ENCODE data around the gene SLC43A1. TPM values are rescaled to one million over a fixed set of nuclear protein-coding genes. Genes with fewer than 3 reads are reported as not detected.
"Not testable (repeated sequence)": the region's sequence is repeated elsewhere in the genome, so short reads cannot be mapped to it uniquely, and the experiment has no call there.

Gene SLC43A1
- total RNA-seq, 1 experiment from 2014 or later: 11.8 TPM

GRCh38 chr11:57536947-57537619, 21.6 kb upstream of the SLC43A1 start, which contains the start of gene SMTNL1:
SMTNL1 (plus strand) TSS chr11:57537595; CDS start chr11:57542643, 5,048 bp downstream.
- Histone ChIP-seq H3K79me2 (ENCODE audit: insufficient read depth, low read length) (no peaks in the 10 kb centered on the region), H3K9ac (ENCODE audit: low read length) (no peak within 1 kb of the TSS), H3K9me3 (ENCODE audit: control insufficient read depth in 1 of 2, insufficient read depth in 1 of 2, low read depth in 1 of 2, low read length in 2 of 2) (no peaks in the 10 kb centered on the region), H3K27ac (ENCODE audit: low read depth, low read length) (no peak within 1 kb of the TSS), H4K20me1 (ENCODE audit: insufficient read depth) (no peaks in the 10 kb centered on the region), H3K9me2 (ENCODE audit: insufficient read depth) (no peaks in the 10 kb centered on the region), H3K36me3 (ENCODE audit: control insufficient read depth in 1 of 2, insufficient read depth in 2 of 2, low read length in 2 of 2) (no peaks in the 10 kb centered on the region), H3K4me3 (replicated peaks in 1 of 2; ENCODE audit: low read depth in 1 of 2, low read length in 2 of 2) (no peak within 1 kb of the TSS), H2AFZ (ENCODE audit: low read depth, low read length, poor library complexity, severe bottlenecking) (no peak within 1 kb of the TSS), H3K27me3 (ENCODE audit: insufficient read depth, low read length) (no peaks in the 10 kb centered on the region), H3K4me1 (ENCODE audit: control insufficient read depth in 1 of 2, insufficient read depth in 2 of 2, low read length in 2 of 2) (no peaks in the 10 kb centered on the region), H3K4me2 (ENCODE audit: low read length) (no peak within 1 kb of the TSS)
- BruUV-seq (replicated peaks): no TSS peak
- intact Hi-C loops (cut with micrococcal nuclease): no loop called here
- no peak for TF ChIP-seq POLR2AphosphoS5 (IDR thresholded peaks at IDR 0.05; ENCODE audit: low read depth, low read length)
- no peak for TF ChIP-seq SRF (IDR thresholded peaks at IDR 0.05; ENCODE audit: low read depth)
- no peak for TF ChIP-seq ZNF274 (IDR thresholded peaks at IDR 0.05; ENCODE audit: low read depth, low read length)
- no peak for TF ChIP-seq TCF7L2 (IDR thresholded peaks at IDR 0.05; ENCODE audit: borderline replicate concordance, extremely low read depth, insufficient read depth, insufficient read length)
- no peak for TF ChIP-seq JUND (IDR thresholded peaks at IDR 0.05)
- TF ChIP-seq EGR1 (IDR thresholded peaks at IDR 0.05; ENCODE audit: low read depth): no peak
- TF ChIP-seq CTCF (IDR thresholded peaks at IDR 0.05 in 2 of 3, conservative IDR thresholded peaks at IDR 0.05 in 1 of 3; ENCODE audit: borderline replicate concordance in 1 of 3, insufficient read depth in 1 of 3, low read depth in 2 of 3, low read length in 2 of 3): no peak
- no peak for TF ChIP-seq CBX3 (IDR thresholded peaks at IDR 0.05; ENCODE audit: low read depth)
- no peak for TF ChIP-seq YY1 (IDR thresholded peaks at IDR 0.05; ENCODE audit: extremely low read depth, insufficient replicate concordance, low read depth, low read length)
- TF ChIP-seq RAD21 (IDR thresholded peaks at IDR 0.05; ENCODE audit: low read depth): no peak
- no peak for TF ChIP-seq ZFX (IDR thresholded peaks at IDR 0.05)
- TF ChIP-seq ATF3 (IDR thresholded peaks at IDR 0.05): no peak
- no peak for TF ChIP-seq FOSL1 (IDR thresholded peaks at IDR 0.05; ENCODE audit: low read depth)
- no peak for TF ChIP-seq SIN3A (IDR thresholded peaks at IDR 0.05; ENCODE audit: low read depth)
- TF ChIP-seq CEBPB (IDR thresholded peaks at IDR 0.05; ENCODE audit: low read depth): no peak
- TF ChIP-seq REST (IDR thresholded peaks at IDR 0.05; ENCODE audit: low read depth): no peak
- RAD21 ChIA-PET (ENCODE audit: low non-redundant PET in 1 of 2, low total read pairs in 2 of 2, uncharacterized antibody in 2 of 2, unreplicated experiment in 2 of 2): no interaction called here
- CTCF ChIA-PET: no interaction called here
- POLR2A ChIA-PET: no interaction called here
- ATAC-seq: no peak
- DNase-seq (ENCODE audit: low read depth, low spot score): no peak

- POLR2A ChIA-PET: interaction anchor here (1.6 kb wide), 1 partner anchor 41 kb away, joined by 4 read pairs; no protein-coding TSS in a partner anchor
- H3K27ac ChIP-seq (ENCODE audit: low read depth, low read length); H3K9ac ChIP-seq (ENCODE audit: low read length); H3K36me3 ChIP-seq (ENCODE audit: control insufficient read depth in 1 of 2, insufficient read depth in 2 of 2, low read length in 2 of 2); BruUV-seq (replicated peaks); H3K9me3 ChIP-seq (ENCODE audit: control insufficient read depth in 1 of 2, insufficient read depth in 1 of 2, low read depth in 1 of 2, low read length in 2 of 2); RAD21 ChIA-PET (ENCODE audit: low non-redundant PET in 1 of 2, low total read pairs in 2 of 2, uncharacterized antibody in 2 of 2, unreplicated experiment in 2 of 2); ATAC-seq; H3K4me3 ChIP-seq (replicated peaks in 1 of 2; ENCODE audit: low read depth in 1 of 2, low read length in 2 of 2); H4K20me1 ChIP-seq (ENCODE audit: insufficient read depth); H3K4me2 ChIP-seq (ENCODE audit: low read length); H3K27me3 ChIP-seq (ENCODE audit: insufficient read depth, low read length); H2AFZ ChIP-seq (ENCODE audit: low read depth, low read length, poor library complexity, severe bottlenecking); intact Hi-C loops (cut with micrococcal nuclease); H3K9me2 ChIP-seq (ENCODE audit: insufficient read depth); DNase-seq (ENCODE audit: low read depth, low spot score): not testable (repeated sequence)
- H3K79me2 ChIP-seq (ENCODE audit: insufficient read depth, low read length): peaks cover 11% of the 10 kb centered on the region
- peaks cover 8 to 11% of the 10 kb centered on the region in 2 experiments for H3K4me1 ChIP-seq (ENCODE audit: control insufficient read depth in 1 of 2, insufficient read depth in 2 of 2, low read length in 2 of 2)
- CTCF ChIA-PET: interaction anchor here (1.4 kb wide), 1 partner anchor 13 kb away, joined by 3 read pairs; no protein-coding TSS in a partner anchor
Observed at GRCh38 chr11:57534449-57534848, 18.9 kb upstream of the SLC43A1 start.
